Measurements from ENCODE around the gene GAREM1. TPM values are rescaled to one million over a fixed set of nuclear protein-coding genes. Genes with fewer than 3 reads are reported as not detected.

GAREM1 gene
- total and polyA plus RNA-seq, 2 of the 8 experiments (the other 6 are each of a cell fraction or from before 2014, with no cell fraction given): 3.6 to 9.2 TPM

GRCh38 chr18:32393407-32393806, 77.3 kb downstream of the GAREM1 start:
- POLR2A ChIA-PET (ENCODE audit: partially characterized antibody): no interaction called here
- no peak overlapping the region for H3K4ac ChIP-seq (replicated peaks; ENCODE audit: insufficient read length, low read depth, low read length)
- H3K9me3 ChIP-seq (ENCODE audit: insufficient read depth in 2 of 2, low read depth in 1 of 2, low read length in 1 of 2): peaks cover 4 to 6% of the 10 kb centered on the region in 2 experiments; a peak in 2 of 4 replicates
- no peak overlapping the region for H3K18ac ChIP-seq (ENCODE audit: extremely low read depth, low read length)
- FAIRE-seq (no peak), DNase-seq (ENCODE audit: low read depth in 1 of 2, low spot score in 2 of 2) (no peak)
- CTCF ChIA-PET (ENCODE audit: partially characterized antibody): no interaction called here
- H4K8ac ChIP-seq (ENCODE audit: extremely low read depth, insufficient read depth, low read length): no peak overlapping the region
- no peak overlapping the region for H3K4me3 ChIP-seq (ENCODE audit: extremely low read depth in 1 of 4, insufficient read depth in 2 of 4, low read depth in 3 of 4, low read length in 4 of 4)
- H2BK120ac ChIP-seq (replicated peaks; ENCODE audit: low read depth, low read length): no peak overlapping the region
- H3K9ac ChIP-seq (replicated peaks in 1 of 4; ENCODE audit: extremely low read depth in 1 of 4, low read depth in 3 of 4, low read length in 3 of 4): no peak overlapping the region
- H4K91ac ChIP-seq (replicated peaks; ENCODE audit: insufficient read length, low read length): no peak overlapping the region
- no peak overlapping the region for H4K5ac ChIP-seq (ENCODE audit: insufficient read length, low read depth, low read length)
- no peak overlapping the region for H3K14ac ChIP-seq (ENCODE audit: insufficient read length)
- no peak overlapping the region for H3K27ac ChIP-seq (ENCODE audit: low read depth, low read length)
- peaks cover 2% of the 10 kb centered on the region; the same call in 1 of the 2 replicates for H3K79me1 ChIP-seq (ENCODE audit: low read depth, low read length)
- TF ChIP-seq GTF2F1 (IDR thresholded peaks at IDR 0.05; ENCODE audit: borderline replicate concordance, low read depth, low read length) (no peak), RAD21 (IDR thresholded peaks at IDR 0.05 in 1 of 2, conservative IDR thresholded peaks at IDR 0.05 in 1 of 2; ENCODE audit: low read depth in 2 of 2, low read length in 2 of 2) (no peak), MAX (IDR thresholded peaks at IDR 0.05) (no peak), SIX5 (IDR thresholded peaks at IDR 0.05; ENCODE audit: low read depth, low read length) (no peak), EP300 (IDR thresholded peaks at IDR 0.05; ENCODE audit: borderline replicate concordance in 1 of 2, low read depth in 2 of 2, low read length in 2 of 2) (no peak), ZNF274 (IDR thresholded peaks at IDR 0.05; ENCODE audit: borderline replicate concordance, extremely low read depth, low read length) (no peak), TAF7 (optimal IDR thresholded peaks at IDR 0.05; ENCODE audit: borderline replicate concordance, low read depth, low read length) (no peak), RBBP5 (IDR thresholded peaks at IDR 0.05; ENCODE audit: borderline replicate concordance, low read depth, low read length) (no peak), SIN3A (conservative IDR thresholded peaks at IDR 0.05 in 1 of 2, IDR thresholded peaks at IDR 0.05 in 1 of 2; ENCODE audit: low read depth in 1 of 2, low read length in 2 of 2) (no peak), TBP (IDR thresholded peaks at IDR 0.05; ENCODE audit: low read depth, low read length) (no peak), FOSL1 (IDR thresholded peaks at IDR 0.05; ENCODE audit: insufficient read depth, low read depth, low read length) (no peak)
- 97% methylated on average over 3 of the region's 3 CpGs; no CpG with 5 or more reads in 1 of the 2 experiments for WGBS, 2 experiments (ENCODE audit: extremely low coverage in 1 of 2, insufficient coverage in 1 of 2, insufficient read length in 1 of 2, insufficient replicate concordance in 2 of 2, low coverage in 1 of 2, low lambda C conversion rate in 2 of 2, missing lambda C conversion rate in 1 of 2)
- no peaks in the 10 kb centered on the region for H3K27me3 ChIP-seq (replicated peaks in 1 of 4; ENCODE audit: control insufficient read depth in 3 of 4, extremely low read depth in 1 of 4, insufficient read depth in 3 of 4, low read length in 3 of 4)
- no peak overlapping the region for H2BK20ac ChIP-seq (ENCODE audit: low read length)
- H3K56ac ChIP-seq (replicated peaks; ENCODE audit: insufficient read length, low read depth, low read length): no peak overlapping the region
- no peaks in the 10 kb centered on the region for H3K4me1 ChIP-seq (replicated peaks in 1 of 4; ENCODE audit: control insufficient read depth in 3 of 4, insufficient read depth in 4 of 4, low read length in 3 of 4)
- H2AFZ ChIP-seq (ENCODE audit: low read length): no peak overlapping the region
- no peak overlapping the region for H2BK12ac ChIP-seq (ENCODE audit: low read depth, low read length)
- no peak overlapping the region for H2BK15ac ChIP-seq (ENCODE audit: low read length)
- H2BK5ac ChIP-seq (ENCODE audit: low read depth, low read length): no peak overlapping the region
- no peaks in the 10 kb centered on the region for H3K23me2 ChIP-seq (ENCODE audit: low read depth, low read length)
- H3K4me2 ChIP-seq (ENCODE audit: insufficient read depth in 1 of 2, low read depth in 2 of 2, low read length in 2 of 2): no peak overlapping the region
- no peak overlapping the region for H3K23ac ChIP-seq (ENCODE audit: insufficient read length)
- H2AK5ac ChIP-seq (ENCODE audit: low read depth, low read length): no peak overlapping the region
- H4K20me1 ChIP-seq (replicated peaks in 1 of 2; ENCODE audit: control insufficient read depth in 1 of 2, insufficient read depth in 2 of 2, low read length in 2 of 2): no peaks in the 10 kb centered on the region
- no peaks in the 10 kb centered on the region for H3K79me2 ChIP-seq (ENCODE audit: control insufficient read depth in 1 of 2, insufficient read depth in 2 of 2, low read length in 2 of 2)
- H3K36me3 ChIP-seq (ENCODE audit: control insufficient read depth in 2 of 4, insufficient read depth in 4 of 4, low read length in 3 of 4): no peaks in the 10 kb centered on the region

All from H1 (cell line).